Kidney glomerular epithelial cell (primary cell): ENCODE measurements around the gene NOTCH3.

Experiments used
- DNase-seq: peaks from one replicate; lab custom pipeline; 2025; lab: John Stamatoyannopoulos, UW

Gene NOTCH3

GRCh38 chr19:15123031-15123890 is 77.5 kb downstream of the NOTCH3 start:
- no peak for DNase-seq

GRCh38 chr19:15122331-15123030 is 78.3 kb downstream of the NOTCH3 start:
- DNase-seq = no peak

- DNase-seq = no peak
Observed at GRCh38 chr19:15120135-15121026, 80.4 kb downstream of the NOTCH3 start.

- no peak for DNase-seq
Observed at GRCh38 chr19:15118789-15119494, 81.9 kb downstream of the NOTCH3 start.

GRCh38 chr19:15118248-15118647 is 82.5 kb downstream of the NOTCH3 start:
- DNase-seq = no peak

- DNase-seq = no peak
Observed at GRCh38 chr19:15116856-15117255, 83.9 kb downstream of the NOTCH3 start.

GRCh38 chr19:15115762-15116615 is 84.8 kb downstream of the NOTCH3 start:
- DNase-seq = no peak

GRCh38 chr19:15115080-15115479 is 85.7 kb downstream of the NOTCH3 start:
- no peak for DNase-seq

- DNase-seq = no peak
Observed at GRCh38 chr19:15114153-15114540, 86.6 kb downstream of the NOTCH3 start.

GRCh38 chr19:15113245-15114152 is 87.3 kb downstream of the NOTCH3 start:
- no peak for DNase-seq

- DNase-seq = no peak
Observed at GRCh38 chr19:15112385-15112784, 88.4 kb downstream of the NOTCH3 start.

GRCh38 chr19:15111758-15112157 is 89.0 kb downstream of the NOTCH3 start:
- DNase-seq = no peak

- DNase-seq = no peak
Observed at GRCh38 chr19:15110418-15110815, 90.4 kb downstream of the NOTCH3 start.

GRCh38 chr19:15109768-15110417 is 90.9 kb downstream of the NOTCH3 start:
- DNase-seq = no peak
